ENCODE measurements around the gene CYB561. TPM values are rescaled to one million over a fixed set of nuclear protein-coding genes. Genes with fewer than 3 reads are reported as not detected.
A peak's percentile ranks its signal among the peaks of the same experiment; 100 is the strongest.
"Not testable (repeated sequence)": the region's sequence is repeated elsewhere in the genome, so short reads cannot be mapped to it uniquely, and the experiment has no call there.

The CYB561 gene
- total and polyA plus RNA-seq, 4 experiments from 2014 or later: 34.1 to 83.7 (median 61.6) TPM

GRCh38 chr17:63460018-63460417 is 13.9 kb upstream of the CYB561 start:
- intact Hi-C loops (cut with micrococcal nuclease): no loop called here
- no peaks in the 10 kb centered on the region for H3K4me1 Mint-ChIP-seq
- H3K27me3 ChIP-seq (ENCODE audit: insufficient read depth, low read length): no peaks in the 10 kb centered on the region
- H3K4me3 ChIP-seq (ENCODE audit: low read length in 2 of 2): no peak overlapping the region
- DNase-seq: no peak
- no peaks in the 10 kb centered on the region for H3K36me3 ChIP-seq (ENCODE audit: insufficient read depth, low read length)
- POLR2A ChIA-PET (ENCODE audit: partially characterized antibody): no interaction called here
- H3K4me3 Mint-ChIP-seq: no peak overlapping the region
- peak overlapping the region in 1 of 7 donors; percentile 46 for H3K27ac Mint-ChIP-seq
- no peaks in the 10 kb centered on the region for H3K9me3 ChIP-seq (ENCODE audit: control insufficient read depth in 1 of 2, low read length in 2 of 2)
- H3K4me1 ChIP-seq (ENCODE audit: insufficient read depth, low read length): no peaks in the 10 kb centered on the region
- H3K27ac ChIP-seq (ENCODE audit: low read depth, low read length): no peak overlapping the region
- peaks cover 0 to 2% of the 10 kb centered on the region in 2 donors for H3K27me3 Mint-ChIP-seq
- CTCF ChIA-PET (ENCODE audit: partially characterized antibody): interaction anchor here (1.5 kb wide), 1 partner anchor 19 kb away, joined by 3 read pairs; no protein-coding TSS in a partner anchor
- H3K36me3 Mint-ChIP-seq: no peaks in the 10 kb centered on the region
- no peaks in the 10 kb centered on the region for H3K9me3 Mint-ChIP-seq

- Mint-ChIP-seq H3K27me3 (peaks cover 0 to 2% of the 10 kb centered on the region in 2 donors), H3K4me1 (no peaks in the 10 kb centered on the region), H3K27ac (no peak overlapping the region), H3K9me3 (no peaks in the 10 kb centered on the region), H3K4me3 (no peak overlapping the region), H3K36me3 (no peaks in the 10 kb centered on the region)
- no peaks in the 10 kb centered on the region for H3K27me3 ChIP-seq (ENCODE audit: insufficient read depth, low read length)
- intact Hi-C loops (cut with micrococcal nuclease): no loop called here
- ChIA-PET CTCF (ENCODE audit: partially characterized antibody) (no interaction called here), POLR2A (ENCODE audit: partially characterized antibody) (no interaction called here)
- no peaks in the 10 kb centered on the region for H3K36me3 ChIP-seq (ENCODE audit: insufficient read depth, low read length)
- no peaks in the 10 kb centered on the region for H3K4me1 ChIP-seq (ENCODE audit: insufficient read depth, low read length)
- no peak for DNase-seq
- H3K4me3 ChIP-seq (ENCODE audit: low read length in 2 of 2): no peak overlapping the region
- H3K9me3 ChIP-seq (ENCODE audit: control insufficient read depth in 1 of 2, low read length in 2 of 2): no peaks in the 10 kb centered on the region
- H3K27ac ChIP-seq (ENCODE audit: low read depth, low read length): no peak overlapping the region
Measured at GRCh38 chr17:63458478-63458877, 12.4 kb upstream of the CYB561 start.

- DNase-seq: no peak
- H3K27me3 Mint-ChIP-seq: peaks cover 0 to 2% of the 10 kb centered on the region in 2 donors
- no peak overlapping the region for H3K4me3 ChIP-seq (ENCODE audit: low read length in 2 of 2)
- H3K9me3 Mint-ChIP-seq: no peaks in the 10 kb centered on the region
- ChIA-PET CTCF (ENCODE audit: partially characterized antibody) (interaction anchor here (1.7 kb wide), 1 partner anchor 30 kb away, joined by 4 read pairs; no protein-coding TSS in a partner anchor), POLR2A (ENCODE audit: partially characterized antibody) (no interaction called here)
- H3K27ac Mint-ChIP-seq: peak overlapping the region in 1 of 7 donors; percentile 4
- H3K9me3 ChIP-seq (ENCODE audit: control insufficient read depth in 1 of 2, low read length in 2 of 2): no peaks in the 10 kb centered on the region
- H3K4me3 Mint-ChIP-seq: no peak overlapping the region
- peaks cover under 1 to 3% (median 3%) of the 10 kb centered on the region in 4 donors for H3K4me1 Mint-ChIP-seq
- peaks cover 4% of the 10 kb centered on the region for H3K4me1 ChIP-seq (ENCODE audit: insufficient read depth, low read length)
- no peaks in the 10 kb centered on the region for H3K36me3 Mint-ChIP-seq
- H3K27ac ChIP-seq (ENCODE audit: low read depth, low read length): no peak overlapping the region
- intact Hi-C loops (cut with micrococcal nuclease): no loop called here
- no peaks in the 10 kb centered on the region for H3K27me3 ChIP-seq (ENCODE audit: insufficient read depth, low read length)
- no peaks in the 10 kb centered on the region for H3K36me3 ChIP-seq (ENCODE audit: insufficient read depth, low read length)
Measured at GRCh38 chr17:63455417-63455816, 9.3 kb upstream of the CYB561 start.

- no peak for DNase-seq
- intact Hi-C loops (cut with micrococcal nuclease): no loop called here
- Histone ChIP-seq H3K4me1 (ENCODE audit: insufficient read depth, low read length) (peaks cover 7% of the 10 kb centered on the region), H3K27me3 (ENCODE audit: insufficient read depth, low read length) (no peaks in the 10 kb centered on the region), H3K9me3 (ENCODE audit: control insufficient read depth in 1 of 2, low read length in 2 of 2) (no peaks in the 10 kb centered on the region), H3K27ac (ENCODE audit: low read depth, low read length) (no peak overlapping the region), H3K4me3 (ENCODE audit: low read length in 2 of 2) (no peak overlapping the region), H3K36me3 (ENCODE audit: insufficient read depth, low read length) (no peaks in the 10 kb centered on the region)
- POLR2A ChIA-PET (ENCODE audit: partially characterized antibody): interaction anchor here (1.0 kb wide), 1 partner anchor 9 kb away, joined by 3 read pairs; no protein-coding TSS in a partner anchor
- Mint-ChIP-seq H3K36me3 (no peaks in the 10 kb centered on the region), H3K4me3 (no peak overlapping the region), H3K9me3 (no peaks in the 10 kb centered on the region), H3K27me3 (peaks cover 2% of the 10 kb centered on the region in 2 donors), H3K27ac (peak overlapping the region in 1 of 7 donors; percentile 7), H3K4me1 (peaks cover 3 to 8% (median 7%) of the 10 kb centered on the region in 4 donors)
- CTCF ChIA-PET (ENCODE audit: partially characterized antibody): interaction anchor here (0.8 to 1.7 kb wide), 4 partner anchors 22 to 157 kb away, joined by 3 to 4 read pairs (median 4); partner anchors contain the start of gene ACE
Measured at GRCh38 chr17:63454915-63455314, 8.8 kb upstream of the CYB561 start.

GRCh38 chr17:63454357-63454756 is 8.3 kb upstream of the CYB561 start:
- ChIA-PET CTCF (ENCODE audit: partially characterized antibody) (interaction anchor here (0.8 to 1.7 kb wide), 4 partner anchors 22 to 157 kb away, joined by 3 to 4 read pairs (median 4); partner anchors contain the start of gene ACE), POLR2A (ENCODE audit: partially characterized antibody) (interaction anchor here (1.0 kb wide), 1 partner anchor 9 kb away, joined by 3 read pairs; no protein-coding TSS in a partner anchor)
- not testable (repeated sequence) for H3K4me3 Mint-ChIP-seq

GRCh38 chr17:63452962-63453551 is 7.0 kb upstream of the CYB561 start:
- Mint-ChIP-seq H3K27me3 (peaks cover 2% of the 10 kb centered on the region in 2 donors), H3K9me3 (no peaks in the 10 kb centered on the region), H3K36me3 (no peaks in the 10 kb centered on the region), H3K4me1 (peaks cover 8 to 19% (median 14%) of the 10 kb centered on the region in 4 donors), H3K27ac (no peak overlapping the region), H3K4me3 (no peak overlapping the region)
- Histone ChIP-seq H3K27ac (ENCODE audit: low read depth, low read length) (no peak overlapping the region), H3K4me1 (ENCODE audit: insufficient read depth, low read length) (peaks cover 8% of the 10 kb centered on the region), H3K27me3 (ENCODE audit: insufficient read depth, low read length) (no peaks in the 10 kb centered on the region), H3K9me3 (ENCODE audit: control insufficient read depth in 1 of 2, low read length in 2 of 2) (no peaks in the 10 kb centered on the region), H3K4me3 (ENCODE audit: low read length in 2 of 2) (no peak overlapping the region), H3K36me3 (ENCODE audit: insufficient read depth, low read length) (no peaks in the 10 kb centered on the region)
- intact Hi-C loops (cut with micrococcal nuclease): no loop called here
- DNase-seq: no peak
- CTCF ChIA-PET (ENCODE audit: partially characterized antibody): interaction anchor here (0.8 to 1.6 kb wide), 4 partner anchors 9 to 27 kb away, joined by 3 to 5 read pairs (median 3); no protein-coding TSS in a partner anchor
- POLR2A ChIA-PET (ENCODE audit: partially characterized antibody): interaction anchor here (1.1 to 1.2 kb wide), 2 partner anchors 24 to 169 kb away, joined by 3 to 5 read pairs; partner anchors contain the start of genes ACE and MAP3K3

More at GRCh38 chr17:63454357-63454756, 8.3 kb upstream of the CYB561 start:
- H3K4me1 ChIP-seq (ENCODE audit: insufficient read depth, low read length); H3K27me3 Mint-ChIP-seq; H3K27me3 ChIP-seq (ENCODE audit: insufficient read depth, low read length); H3K36me3 ChIP-seq (ENCODE audit: insufficient read depth, low read length); DNase-seq; H3K36me3 Mint-ChIP-seq; H3K27ac Mint-ChIP-seq; H3K27ac ChIP-seq (ENCODE audit: low read depth, low read length); intact Hi-C loops (cut with micrococcal nuclease); H3K9me3 Mint-ChIP-seq; H3K9me3 ChIP-seq (ENCODE audit: control insufficient read depth in 1 of 2, low read length in 2 of 2); H3K4me3 ChIP-seq (ENCODE audit: low read length in 2 of 2): not testable (repeated sequence)
- peaks cover 6 to 13% (median 10%) of the 10 kb centered on the region in 4 donors for H3K4me1 Mint-ChIP-seq

- intact Hi-C loops (cut with micrococcal nuclease): no loop called here
- Histone ChIP-seq H3K4me3 (ENCODE audit: low read length in 2 of 2) (no peak overlapping the region), H3K27ac (ENCODE audit: low read depth, low read length) (no peak overlapping the region), H3K9me3 (ENCODE audit: control insufficient read depth in 1 of 2, low read length in 2 of 2) (no peaks in the 10 kb centered on the region), H3K27me3 (ENCODE audit: insufficient read depth, low read length) (no peaks in the 10 kb centered on the region), H3K36me3 (ENCODE audit: insufficient read depth, low read length) (no peaks in the 10 kb centered on the region), H3K4me1 (ENCODE audit: insufficient read depth, low read length) (peaks cover 15% of the 10 kb centered on the region)
- H3K27me3 Mint-ChIP-seq: peaks cover 0 to 2% of the 10 kb centered on the region in 2 donors
- H3K4me1 Mint-ChIP-seq: peaks cover 10 to 27% (median 16%) of the 10 kb centered on the region in 4 donors
- ChIA-PET CTCF (ENCODE audit: partially characterized antibody) (interaction anchor here (1.5 to 1.6 kb wide), 2 partner anchors 26 to 27 kb away, joined by 4 to 5 read pairs; no protein-coding TSS in a partner anchor), POLR2A (ENCODE audit: partially characterized antibody) (interaction anchor here (1.1 to 1.2 kb wide), 2 partner anchors 25 to 169 kb away, joined by 3 to 5 read pairs; partner anchors contain the start of genes ACE and MAP3K3)
- H3K4me3 Mint-ChIP-seq: no peak overlapping the region
- H3K36me3 Mint-ChIP-seq: no peaks in the 10 kb centered on the region
- peak overlapping the region in 2 of 7 donors; percentile 18 to 83 for H3K27ac Mint-ChIP-seq
- no peak for DNase-seq
- no peaks in the 10 kb centered on the region for H3K9me3 Mint-ChIP-seq
Measured at GRCh38 chr17:63452046-63452961, 6.2 kb upstream of the CYB561 start.
